Esophagus squamous epithelium (tissue), 5 donors: Measurements from ENCODE around the gene RNF112. TPM values are rescaled to one million over a fixed set of nuclear protein-coding genes. Genes with fewer than 3 reads are reported as not detected.
A peak's percentile ranks its signal among the peaks of the same experiment; 100 is the strongest.
"Not testable (repeated sequence)": the region's sequence is repeated elsewhere in the genome, so short reads cannot be mapped to it uniquely, and the experiment has no call there.

Experiments used
- DNase-seq: peaks from one replicate; lab custom pipeline; 2025; lab: John Stamatoyannopoulos, UW
- H3K27ac ChIP-seq, 4 donors: fragments of 200-600 bp; sonication (generic); one replicate each; pipeline ENCODE4 v1.5.1; 2016 to 2019; ENCODE audit warnings: mild to moderate bottlenecking in 1 of 4
- H3K27me3 ChIP-seq, 4 donors: fragments of 200-600 bp; sonication (generic); 1 replicate in 3 of 4; 2 replicates in 1 of 4; pipeline versions ENCODE4 v1.5.1 to v1.6.0; 2017 to 2021; ENCODE audit warnings: antibody characterized with exemption in 1 of 4
- H3K36me3 ChIP-seq, 3 donors: fragments of 200-600 bp; sonication (generic); one replicate each; pipeline ENCODE4 v1.5.1; 2016 to 2019
- H3K4me1 ChIP-seq, 3 donors: fragments of 200-600 bp; sonication (generic); one replicate each; pipeline ENCODE4 v1.5.1; 2017 to 2019
- H3K4me3 ChIP-seq, 4 donors: fragments of 200-600 bp; sonication (generic); 1 replicate in 3 of 4; 2 replicates in 1 of 4; pipeline ENCODE4 v1.5.1; 2016 to 2019; ENCODE audit warnings: mild to moderate bottlenecking in 2 of 4, moderate library complexity in 1 of 4
- H3K9me3 ChIP-seq, 3 donors: fragments of 200-600 bp; sonication (generic); one replicate each; pipeline ENCODE4 v1.5.1; 2016 to 2019
- POLR2A ChIP-seq, 4 donors: fragments of 450-650 bp; IDR thresholded peaks; one replicate each; pipeline ENCODE4 v1.6.1; 2017; ENCODE audit warnings: antibody characterized with exemption in 4 of 4, mild to moderate bottlenecking in 4 of 4, moderate library complexity in 3 of 4
- WGBS, 2 donors: methylation state at CpG; one replicate each; pipeline ENCODE4 v1.1.5; 2018; 5-methylcytosine and 5-hydroxymethylcytosine counted together
- intact Hi-C: fragments of 100-400 bp; cut with DNase I; formaldehyde crosslinking; loops from one replicate; pipeline ENCODE4 v1.15.0; 2022
- total RNA-seq, 4 donors: library from RNA; depleted of rRNA; stranded (reverse); fragments of >200 nt; gene quantifications; one replicate each; pipeline ENCODE4 v1.1.0, GENCODE V29; 2016
- TF ChIP-seq, protein P1 (sequence below), 6 experiments: fragments of 450-650 bp in 4 of 6; fragments of 200-600 bp in 2 of 6; sonication (generic) in 2 of 6; IDR thresholded peaks; one replicate each; pipeline ENCODE4 v1.5.1; 2016 to 2019; ENCODE audit warnings: antibody characterized with exemption in 6 of 6, mild to moderate bottlenecking in 4 of 6, moderate library complexity in 4 of 6
- donor health status: DM: yes; HTN: yes; CAD: no.

Gene RNF112
- total RNA-seq, 4 donors from 2014 or later: 0.45 to 1.5 (median 0.92) TPM; not detected in 1

DNA sequence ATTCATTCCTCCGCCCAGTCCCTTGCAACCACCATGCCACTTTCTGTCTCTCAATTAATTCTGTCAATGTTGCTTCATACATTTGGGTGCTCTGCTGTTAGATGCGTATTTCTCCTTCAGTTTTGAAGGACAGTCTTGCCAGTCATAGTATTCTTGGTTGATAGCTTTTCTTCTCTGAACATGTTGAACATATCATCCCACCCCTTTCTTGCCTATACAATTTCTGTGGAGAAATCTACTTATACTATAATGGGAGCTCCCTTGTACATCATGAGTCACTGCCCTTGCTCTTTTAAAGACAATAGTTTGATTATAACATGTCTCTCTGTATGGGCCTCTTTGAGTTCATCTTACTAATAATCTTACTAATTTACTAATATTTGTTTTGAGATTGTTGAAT lies 34.1 kb downstream of the RNF112 start:
- intact Hi-C loops: loop anchor here (5.0 kb wide), 2 partner anchors 68 to 83 kb away; partner anchors contain the start of genes B9D1 and MAPK7
- no peak for DNase-seq
- Histone ChIP-seq H3K9me3 (peaks cover 0 to 6% (median 5%) of the 10 kb centered on the region in 3 donors), H3K4me3 (no peak overlapping the region), H3K36me3 (no peaks in the 10 kb centered on the region), H3K4me1 (peaks cover 16 to 32% (median 27%) of the 10 kb centered on the region in 3 donors), H3K27ac (no peak overlapping the region), H3K27me3 (no peaks in the 10 kb centered on the region)
- TF ChIP-seq, protein P1, sequence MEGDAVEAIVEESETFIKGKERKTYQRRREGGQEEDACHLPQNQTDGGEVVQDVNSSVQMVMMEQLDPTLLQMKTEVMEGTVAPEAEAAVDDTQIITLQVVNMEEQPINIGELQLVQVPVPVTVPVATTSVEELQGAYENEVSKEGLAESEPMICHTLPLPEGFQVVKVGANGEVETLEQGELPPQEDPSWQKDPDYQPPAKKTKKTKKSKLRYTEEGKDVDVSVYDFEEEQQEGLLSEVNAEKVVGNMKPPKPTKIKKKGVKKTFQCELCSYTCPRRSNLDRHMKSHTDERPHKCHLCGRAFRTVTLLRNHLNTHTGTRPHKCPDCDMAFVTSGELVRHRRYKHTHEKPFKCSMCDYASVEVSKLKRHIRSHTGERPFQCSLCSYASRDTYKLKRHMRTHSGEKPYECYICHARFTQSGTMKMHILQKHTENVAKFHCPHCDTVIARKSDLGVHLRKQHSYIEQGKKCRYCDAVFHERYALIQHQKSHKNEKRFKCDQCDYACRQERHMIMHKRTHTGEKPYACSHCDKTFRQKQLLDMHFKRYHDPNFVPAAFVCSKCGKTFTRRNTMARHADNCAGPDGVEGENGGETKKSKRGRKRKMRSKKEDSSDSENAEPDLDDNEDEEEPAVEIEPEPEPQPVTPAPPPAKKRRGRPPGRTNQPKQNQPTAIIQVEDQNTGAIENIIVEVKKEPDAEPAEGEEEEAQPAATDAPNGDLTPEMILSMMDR (IDR thresholded peaks at IDR 0.05): no peak
- TF ChIP-seq POLR2A (IDR thresholded peaks at IDR 0.05): no peak
- 93 to 98% methylated on average over 2 of the region's 2 CpGs for WGBS, 2 donors

DNA sequence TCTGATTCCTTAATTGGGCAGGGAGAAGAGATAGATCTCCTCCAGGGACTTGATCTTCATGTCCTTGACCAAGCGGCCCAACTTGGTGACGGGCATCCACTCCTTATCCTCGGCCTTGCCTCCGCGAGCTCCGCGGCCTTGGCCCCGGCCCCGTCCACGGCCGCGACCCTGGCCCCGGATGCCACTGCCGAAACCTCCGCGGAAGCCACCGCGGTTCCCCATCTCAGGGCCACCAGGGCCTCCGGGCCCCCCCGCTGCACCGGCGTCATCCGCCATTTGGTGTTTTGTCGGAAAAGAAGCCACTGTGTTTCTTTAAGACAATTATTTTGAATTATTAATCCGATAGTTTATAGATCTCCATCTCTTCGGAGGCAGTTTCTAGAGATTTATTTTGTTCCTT lies 35.5 kb downstream of the RNF112 start:
- Histone ChIP-seq H3K4me1 (peaks cover 16 to 32% (median 27%) of the 10 kb centered on the region in 3 donors), H3K27ac (peak overlapping the region; percentile 78 to 91 (median 86))
- DNase-seq, H3K36me3 ChIP-seq, H3K27me3 ChIP-seq, H3K9me3 ChIP-seq, H3K4me3 ChIP-seq: not testable (repeated sequence)
- WGBS, 2 donors: 81 to 85% methylated on average over 19 to 26 of the region's 26 CpGs
- intact Hi-C loops: loop anchor here (5.0 kb wide), 2 partner anchors 69 to 84 kb away; partner anchors contain the start of genes B9D1 and MAPK7

DNA sequence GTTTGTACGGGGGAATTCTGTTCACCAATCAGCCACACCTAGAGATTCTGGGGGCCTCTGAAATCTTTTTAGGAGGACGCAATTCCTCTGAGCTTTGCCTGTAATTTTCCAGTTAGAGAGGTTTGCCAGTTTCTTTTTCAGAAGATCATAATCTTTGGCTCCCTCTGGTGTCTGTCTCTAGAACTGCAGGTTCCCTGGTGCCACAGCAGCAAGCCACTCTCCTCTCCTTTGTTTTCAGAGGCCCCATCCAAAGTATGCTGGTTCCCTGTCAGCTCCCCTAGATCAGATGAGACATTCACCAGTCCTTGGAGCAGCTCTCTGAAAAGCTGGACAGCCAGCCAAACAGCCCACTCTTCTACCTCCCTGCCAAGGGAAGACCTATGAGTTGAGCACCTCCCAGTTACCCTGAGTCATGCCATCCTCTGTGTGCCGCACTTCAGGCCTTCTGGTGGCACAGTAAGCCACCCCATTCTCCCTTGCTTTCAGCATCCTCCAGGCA lies 36.1 kb downstream of the RNF112 start:
- 9 to 21% methylated on average over 3 of the region's 3 CpGs for WGBS, 2 donors
- intact Hi-C loops: loop anchor here (5.0 kb wide), 2 partner anchors 70 to 85 kb away; partner anchors contain the start of genes B9D1 and MAPK7
- Histone ChIP-seq H3K4me3 (no peak overlapping the region), H3K27me3 (no peaks in the 10 kb centered on the region), H3K27ac (peak overlapping the region; percentile 78 to 91 (median 86)), H3K36me3 (no peaks in the 10 kb centered on the region), H3K4me1 (peaks cover 16 to 32% (median 27%) of the 10 kb centered on the region in 3 donors), H3K9me3 (peaks cover 0 to 6% (median 5%) of the 10 kb centered on the region in 3 donors)
- TF ChIP-seq, protein P1 (IDR thresholded peaks at IDR 0.05): peak; percentile 96 to 99 (median 97)
- no peak for TF ChIP-seq POLR2A (IDR thresholded peaks at IDR 0.05)
- no peak for DNase-seq

DNA sequence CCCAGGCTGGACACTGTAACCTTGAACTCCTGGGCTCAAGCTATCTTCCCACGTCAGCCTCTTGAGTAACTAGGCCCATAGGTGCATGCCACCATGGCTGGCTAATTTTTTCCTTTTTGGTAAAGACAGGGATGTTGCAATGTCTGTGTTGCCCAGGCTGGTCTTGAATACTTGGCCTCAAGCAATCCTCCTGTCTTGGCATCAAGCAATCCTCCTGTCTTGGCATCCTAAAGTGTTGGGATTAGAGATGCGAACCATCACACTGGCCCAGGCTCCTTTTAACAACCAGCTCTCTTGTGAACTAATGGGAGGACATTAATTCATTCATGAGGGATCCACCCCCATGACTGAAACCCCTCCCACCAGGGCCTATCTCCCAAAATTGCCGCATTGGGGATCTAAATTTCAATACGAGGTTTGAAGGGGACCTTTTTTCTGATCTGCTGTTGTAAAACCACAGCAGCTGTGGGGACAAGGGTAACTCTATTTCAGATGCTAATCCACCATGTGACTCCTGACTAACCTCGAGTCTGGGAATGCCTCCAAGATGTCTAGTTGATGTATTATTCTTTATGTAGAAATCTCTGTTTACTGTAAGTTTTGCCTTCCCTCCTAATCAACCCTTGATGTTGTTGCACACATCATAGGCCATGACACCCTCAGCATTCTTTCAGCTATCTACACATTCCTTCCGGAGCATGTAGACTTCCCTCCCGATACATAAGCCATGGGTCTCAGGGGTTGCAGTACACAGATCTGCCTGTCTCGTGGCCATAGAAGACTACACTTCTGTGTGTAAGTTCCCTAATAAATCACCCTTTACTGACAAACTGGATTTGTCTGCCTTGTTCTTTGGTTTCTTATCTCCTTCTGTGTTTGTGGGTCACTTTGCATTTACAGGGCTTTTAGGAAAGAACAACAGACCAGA lies 37.6 kb downstream of the RNF112 start:
- DNase-seq: no peak
- H3K36me3 ChIP-seq: no peaks in the 10 kb centered on the region
- 9 to 18% methylated on average over 7 to 8 of the region's 8 CpGs for WGBS, 2 donors
- H3K4me1 ChIP-seq: peaks cover 16 to 32% (median 27%) of the 10 kb centered on the region in 3 donors
- H3K27me3 ChIP-seq: no peaks in the 10 kb centered on the region
- TF ChIP-seq POLR2A (IDR thresholded peaks at IDR 0.05): no peak
- TF ChIP-seq, protein P1 (IDR thresholded peaks at IDR 0.05): peak in 2 of 6 experiments; percentile 5 to 18
- no peaks in the 10 kb centered on the region for H3K9me3 ChIP-seq
- H3K4me3 ChIP-seq: no peak overlapping the region
- peak overlapping the region; percentile 78 to 91 (median 86) for H3K27ac ChIP-seq
- intact Hi-C loops: loop anchor here (5.0 kb wide), 2 partner anchors 71 to 86 kb away; partner anchors contain the start of genes B9D1 and MAPK7

DNA sequence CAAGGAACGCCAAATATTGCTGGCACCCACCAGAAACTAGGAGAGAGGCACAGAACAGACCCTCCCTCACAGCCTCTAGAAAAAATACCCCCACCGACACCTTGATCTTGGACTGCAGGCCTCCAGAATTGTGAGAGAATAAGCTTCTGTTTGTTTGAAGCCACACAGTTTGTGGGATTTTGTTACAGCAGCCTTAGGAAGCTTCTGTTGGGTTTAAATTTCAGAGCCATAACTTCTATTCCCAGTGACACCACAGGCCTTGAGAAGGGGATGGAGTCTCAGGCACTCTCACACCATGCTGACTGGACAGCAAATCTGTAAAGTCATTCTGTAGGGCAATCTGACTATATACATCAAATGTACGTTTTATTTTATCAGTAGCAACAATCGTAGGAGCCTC lies 38.6 kb downstream of the RNF112 start:
- TF ChIP-seq POLR2A (IDR thresholded peaks at IDR 0.05): no peak
- TF ChIP-seq, protein P1 (IDR thresholded peaks at IDR 0.05): no peak
- no peak for DNase-seq
- intact Hi-C loops: loop anchor here (5.0 kb wide), 2 partner anchors 72 to 87 kb away; partner anchors contain the start of genes B9D1 and MAPK7
- Histone ChIP-seq H3K36me3 (no peaks in the 10 kb centered on the region), H3K4me3 (no peak overlapping the region), H3K9me3 (no peaks in the 10 kb centered on the region), H3K4me1 (peaks cover 16 to 32% (median 27%) of the 10 kb centered on the region in 3 donors), H3K27ac (peak overlapping the region; percentile 78 to 91 (median 86)), H3K27me3 (no peaks in the 10 kb centered on the region)
- 88 to 95% methylated on average over 4 of the region's 4 CpGs for WGBS, 2 donors
